Measurements from ENCODE around the gene RAP1GAP2.

DNA sequence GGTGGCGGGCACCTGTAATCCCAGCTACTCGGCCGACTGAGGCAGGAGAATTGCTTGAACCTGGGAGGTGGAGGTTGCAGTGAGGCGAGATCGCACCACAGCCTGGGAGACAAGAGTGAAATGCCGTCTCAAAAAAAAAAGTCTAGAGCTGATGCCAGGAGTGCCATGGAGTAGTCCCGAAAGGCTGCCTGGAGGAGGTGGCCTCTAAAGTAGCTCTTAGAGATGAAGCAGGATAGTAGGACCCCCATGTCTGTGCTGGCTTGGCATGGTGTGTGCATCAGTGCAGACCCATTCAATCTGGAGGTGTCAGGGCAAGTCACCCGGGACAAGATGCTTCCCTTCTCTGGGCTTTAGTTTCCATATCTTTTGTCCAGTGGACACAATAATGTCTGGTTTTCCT lies 6.3 kb downstream of the RAP1GAP2 start:
- TF ChIP-seq, protein P1, sequence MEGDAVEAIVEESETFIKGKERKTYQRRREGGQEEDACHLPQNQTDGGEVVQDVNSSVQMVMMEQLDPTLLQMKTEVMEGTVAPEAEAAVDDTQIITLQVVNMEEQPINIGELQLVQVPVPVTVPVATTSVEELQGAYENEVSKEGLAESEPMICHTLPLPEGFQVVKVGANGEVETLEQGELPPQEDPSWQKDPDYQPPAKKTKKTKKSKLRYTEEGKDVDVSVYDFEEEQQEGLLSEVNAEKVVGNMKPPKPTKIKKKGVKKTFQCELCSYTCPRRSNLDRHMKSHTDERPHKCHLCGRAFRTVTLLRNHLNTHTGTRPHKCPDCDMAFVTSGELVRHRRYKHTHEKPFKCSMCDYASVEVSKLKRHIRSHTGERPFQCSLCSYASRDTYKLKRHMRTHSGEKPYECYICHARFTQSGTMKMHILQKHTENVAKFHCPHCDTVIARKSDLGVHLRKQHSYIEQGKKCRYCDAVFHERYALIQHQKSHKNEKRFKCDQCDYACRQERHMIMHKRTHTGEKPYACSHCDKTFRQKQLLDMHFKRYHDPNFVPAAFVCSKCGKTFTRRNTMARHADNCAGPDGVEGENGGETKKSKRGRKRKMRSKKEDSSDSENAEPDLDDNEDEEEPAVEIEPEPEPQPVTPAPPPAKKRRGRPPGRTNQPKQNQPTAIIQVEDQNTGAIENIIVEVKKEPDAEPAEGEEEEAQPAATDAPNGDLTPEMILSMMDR (IDR thresholded peaks at IDR 0.05): no peak
- TF ChIP-seq POLR2A (IDR thresholded peaks at IDR 0.05): no peak

Measured in heart left ventricle (tissue), 13 donors.